GM12872 (cell line): ENCODE data around the gene FBXW2.

Experiments
- TF ChIP-seq, protein P1 (sequence below): IDR thresholded peaks from 3 replicates; pipeline ENCODE4 v1.5.1; 2011; ENCODE audit warnings: low read depth, mild to moderate bottlenecking, low read length, moderate library complexity; ENCODE audit not compliant: insufficient read depth

The FBXW2 gene

GRCh38 chr9:120740132-120740531, 53.1 kb downstream of the FBXW2 start:
- TF ChIP-seq, protein P1, sequence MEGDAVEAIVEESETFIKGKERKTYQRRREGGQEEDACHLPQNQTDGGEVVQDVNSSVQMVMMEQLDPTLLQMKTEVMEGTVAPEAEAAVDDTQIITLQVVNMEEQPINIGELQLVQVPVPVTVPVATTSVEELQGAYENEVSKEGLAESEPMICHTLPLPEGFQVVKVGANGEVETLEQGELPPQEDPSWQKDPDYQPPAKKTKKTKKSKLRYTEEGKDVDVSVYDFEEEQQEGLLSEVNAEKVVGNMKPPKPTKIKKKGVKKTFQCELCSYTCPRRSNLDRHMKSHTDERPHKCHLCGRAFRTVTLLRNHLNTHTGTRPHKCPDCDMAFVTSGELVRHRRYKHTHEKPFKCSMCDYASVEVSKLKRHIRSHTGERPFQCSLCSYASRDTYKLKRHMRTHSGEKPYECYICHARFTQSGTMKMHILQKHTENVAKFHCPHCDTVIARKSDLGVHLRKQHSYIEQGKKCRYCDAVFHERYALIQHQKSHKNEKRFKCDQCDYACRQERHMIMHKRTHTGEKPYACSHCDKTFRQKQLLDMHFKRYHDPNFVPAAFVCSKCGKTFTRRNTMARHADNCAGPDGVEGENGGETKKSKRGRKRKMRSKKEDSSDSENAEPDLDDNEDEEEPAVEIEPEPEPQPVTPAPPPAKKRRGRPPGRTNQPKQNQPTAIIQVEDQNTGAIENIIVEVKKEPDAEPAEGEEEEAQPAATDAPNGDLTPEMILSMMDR = no peak

GRCh38 chr9:120737416-120738165, 55.6 kb downstream of the FBXW2 start:
- TF ChIP-seq, protein P1 = no peak

- TF ChIP-seq, protein P1 = no peak
Measured at GRCh38 chr9:120736881-120737280, 56.3 kb downstream of the FBXW2 start.

DNA sequence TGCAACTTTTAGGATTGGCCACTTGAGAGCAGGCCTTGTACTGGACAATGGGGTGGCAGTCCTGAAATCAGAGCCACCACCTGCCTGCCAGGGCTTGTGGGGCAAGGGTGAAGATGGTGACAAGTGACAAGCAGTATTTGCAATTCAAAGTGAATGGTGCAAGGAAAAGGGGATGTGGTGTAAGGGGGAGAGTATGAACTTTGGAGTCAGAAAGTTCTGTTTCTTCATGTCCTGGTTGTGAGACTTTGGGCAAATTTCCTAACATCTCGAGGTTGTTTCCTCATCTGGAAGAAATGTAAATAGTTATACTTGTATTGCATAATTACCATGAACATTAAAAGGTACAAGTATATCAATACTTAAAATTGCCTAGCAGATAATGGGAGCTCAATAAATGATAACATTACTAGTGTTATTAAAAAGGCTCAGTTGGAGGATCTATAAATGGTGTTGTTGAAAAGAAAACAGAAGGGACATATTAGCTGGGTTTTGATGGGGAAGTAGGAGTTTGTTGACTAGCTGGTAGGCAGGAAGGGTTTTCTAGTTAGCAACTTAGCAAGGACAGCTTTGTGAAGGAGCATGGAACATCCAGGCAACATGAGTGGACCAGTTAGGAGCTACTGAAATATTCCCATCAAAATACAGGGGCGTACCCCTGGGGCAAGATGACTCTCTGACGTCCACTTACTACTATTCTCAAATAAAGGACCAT, 57.6 kb downstream of the FBXW2 start:
- TF ChIP-seq, protein P1 = no peak

- TF ChIP-seq, protein P1 = no peak
Measured at GRCh38 chr9:120734607-120735410, 58.4 kb downstream of the FBXW2 start.

DNA sequence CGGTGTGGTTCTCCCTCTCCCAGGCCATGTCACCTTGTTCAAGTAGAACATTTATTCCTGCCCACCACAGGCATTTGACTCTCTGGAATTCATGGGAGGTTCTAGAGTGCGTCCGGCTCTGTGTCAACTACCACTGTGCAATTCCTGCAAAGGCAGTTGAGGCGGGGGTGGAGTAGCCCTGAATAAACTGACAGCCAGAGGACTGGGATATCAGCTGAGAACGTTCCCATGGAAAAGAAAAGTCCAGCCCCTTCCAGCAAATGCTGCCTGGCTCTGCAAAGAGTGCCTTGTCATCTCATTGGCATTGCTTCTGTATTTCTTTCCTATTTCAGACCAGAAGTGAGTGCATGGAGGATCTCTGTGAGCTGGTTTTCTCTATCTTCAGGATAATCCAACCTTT, 60.0 kb downstream of the FBXW2 start:
- TF ChIP-seq, protein P1 = no peak
